Measurements from ENCODE around the gene CAND2.

- no peak for TF ChIP-seq CTCF (conservative IDR thresholded peaks at IDR 0.05)
- TF ChIP-seq EZH2 (IDR thresholded peaks at IDR 0.05; ENCODE audit: low read depth), result no peak
These were observed 48.0 kb upstream of the CAND2 start for GRCh38 chr3:12748477-12748876.

All from PC-9 (cell line).